Measurements from ENCODE around the gene NECAP2.
"Not testable (repeated sequence)": the region's sequence is repeated elsewhere in the genome, so short reads cannot be mapped to it uniquely, and the experiment has no call there.

Gene NECAP2

GRCh38 chr1:16462773-16463330, 22.3 kb downstream of the NECAP2 start:
- no peak for DNase-seq

DNA sequence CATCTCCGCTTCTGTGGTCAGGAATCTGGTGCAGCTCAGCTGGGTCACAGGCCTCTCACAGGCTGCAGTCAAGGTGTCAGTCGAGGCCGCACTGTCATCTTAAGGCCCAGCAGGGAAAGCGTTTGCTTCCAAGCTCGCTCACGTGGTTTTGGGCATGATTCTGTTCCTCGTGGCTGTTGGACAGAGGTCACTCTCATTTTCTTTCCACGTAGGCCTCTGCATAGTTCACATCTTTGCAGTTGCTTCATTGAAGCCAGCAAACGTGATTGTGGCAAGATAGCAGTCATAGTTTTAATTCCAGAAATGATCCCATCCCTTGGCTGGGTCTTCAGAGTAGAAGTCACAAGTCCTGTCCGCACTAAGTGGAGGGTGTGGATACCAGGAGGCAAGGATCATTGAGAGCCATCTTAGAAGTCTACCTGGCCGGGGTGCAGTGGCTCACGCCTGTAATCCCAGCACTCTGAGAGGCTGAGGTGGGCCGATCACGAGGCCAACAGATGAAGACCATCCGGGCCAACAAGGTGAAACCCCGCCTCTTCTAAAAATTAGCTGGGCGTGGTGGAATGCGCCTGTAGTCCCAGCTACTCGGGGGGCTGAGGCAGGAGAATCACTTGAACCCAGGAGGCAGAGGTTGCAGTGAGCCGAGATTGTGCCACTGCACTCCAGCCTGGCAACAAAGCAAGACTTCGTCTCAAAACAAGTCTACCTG, 24.5 kb downstream of the NECAP2 start:
- no peak for DNase-seq

GRCh38 chr1:16468558-16468957, 28.0 kb downstream of the NECAP2 start:
- no peak for DNase-seq

GRCh38 chr1:16474166-16474800, 33.8 kb downstream of the NECAP2 start:
- no peak for DNase-seq

GRCh38 chr1:16474891-16475290, 34.4 kb downstream of the NECAP2 start:
- DNase-seq: not testable (repeated sequence)

GRCh38 chr1:16475771-16476770, 35.5 kb downstream of the NECAP2 start:
- DNase-seq: not testable (repeated sequence)

DNA sequence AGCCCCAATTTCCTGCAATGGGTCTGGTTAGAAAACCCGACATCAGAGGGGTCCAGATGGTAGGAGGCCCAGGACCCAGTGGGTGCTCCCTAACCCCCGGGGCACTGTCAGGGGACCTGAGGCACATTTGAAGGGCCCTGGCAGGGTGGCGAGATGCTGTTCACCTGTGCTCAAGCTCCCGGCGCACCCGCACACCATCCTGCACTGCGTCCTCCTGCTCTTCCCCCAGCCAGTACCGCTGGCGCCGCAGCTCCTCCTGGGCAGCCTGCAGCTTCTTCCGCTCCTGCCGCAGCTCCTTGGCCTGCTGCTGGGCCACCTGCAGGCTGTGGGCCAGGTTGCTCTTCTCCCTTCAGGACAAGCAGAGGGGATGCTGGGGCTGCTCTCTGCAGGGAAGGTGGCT, 37.6 kb downstream of the NECAP2 start:
- DNase-seq: no peak

DNA sequence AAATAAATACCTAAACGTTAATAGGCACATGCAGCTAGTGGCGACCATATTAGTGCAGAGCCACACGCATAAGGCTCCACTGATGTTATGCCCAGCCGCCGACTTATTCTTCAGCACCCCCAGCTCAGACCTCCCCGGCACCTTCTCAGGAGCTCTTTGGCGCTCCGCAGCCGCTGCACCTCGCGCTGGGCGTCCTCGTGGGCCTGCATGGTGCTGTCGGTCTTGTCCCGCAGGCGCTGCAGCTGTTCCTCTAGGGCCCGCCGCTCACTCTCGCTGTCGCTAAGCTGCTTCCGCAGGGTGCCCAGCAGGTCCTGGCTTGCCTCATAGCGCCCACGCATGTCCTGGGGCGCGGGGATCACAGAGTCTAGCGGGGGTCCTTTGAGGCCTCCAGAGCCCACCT, 42.6 kb downstream of the NECAP2 start:
- not testable (repeated sequence) for DNase-seq

DNA sequence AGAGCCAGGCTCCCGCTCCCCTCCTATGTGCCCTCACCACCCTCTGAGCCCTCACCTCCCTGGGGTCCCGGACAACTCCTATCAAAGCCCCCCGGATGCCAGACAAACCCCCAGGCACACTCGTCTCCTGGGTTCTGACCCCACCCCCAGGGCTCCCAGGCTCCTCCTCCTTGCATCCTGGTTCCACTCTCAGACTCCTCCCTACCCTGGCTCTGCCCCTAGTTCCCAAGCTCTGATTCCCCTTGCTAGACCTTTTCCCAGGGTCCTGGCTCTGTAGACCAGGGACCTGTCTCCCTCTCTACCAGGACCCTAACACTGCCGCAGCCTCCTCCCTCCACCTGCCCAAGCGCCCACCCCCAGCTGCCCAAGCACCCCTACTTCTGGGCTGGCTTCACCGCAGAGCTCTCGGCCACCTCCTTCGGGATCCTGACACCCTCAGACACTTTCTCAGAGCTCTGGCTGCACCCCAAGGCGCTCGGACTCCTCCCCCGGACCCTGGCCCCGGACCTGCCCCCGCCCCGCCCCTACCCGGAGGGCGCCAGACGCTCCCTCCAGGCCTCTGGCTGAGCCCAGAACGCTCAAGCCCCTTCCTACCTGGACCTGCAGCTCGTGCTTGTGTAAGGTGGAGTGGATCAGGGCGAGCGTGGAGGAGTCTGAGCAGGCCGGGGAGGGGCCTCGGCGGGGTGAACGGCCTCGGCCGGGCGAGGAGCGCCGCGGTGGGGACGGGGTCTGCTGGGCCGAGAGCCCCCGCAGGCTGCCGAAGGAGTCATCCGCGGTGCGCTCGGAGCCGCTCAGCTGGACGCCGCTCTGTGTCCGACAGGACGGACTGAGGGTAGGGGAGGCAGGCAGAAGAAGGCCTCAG, 43.3 kb downstream of the NECAP2 start:
- not testable (repeated sequence) for DNase-seq

- no peak for DNase-seq
Measured at GRCh38 chr1:16484501-16484835, 43.9 kb downstream of the NECAP2 start.

DNA sequence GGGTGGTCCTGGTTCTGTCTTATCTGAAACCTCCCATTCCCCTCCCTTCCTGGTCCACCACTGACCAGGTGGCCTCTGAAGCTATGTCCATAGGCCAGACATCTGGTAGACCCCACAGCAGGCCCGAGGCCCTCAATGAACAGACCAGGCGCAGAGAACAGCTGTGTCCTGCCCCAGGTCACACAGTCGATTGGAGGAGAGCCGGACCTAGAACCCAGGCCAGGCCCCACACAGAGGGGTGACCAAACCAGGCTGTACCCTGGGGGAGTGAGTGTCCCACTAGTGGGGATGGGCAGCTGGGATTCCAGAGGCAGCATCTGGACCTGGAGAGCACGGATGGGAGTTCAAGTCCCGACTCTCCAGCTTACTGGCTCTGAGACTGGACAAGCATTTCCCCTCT, 44.4 kb downstream of the NECAP2 start:
- no peak for DNase-seq

DNA sequence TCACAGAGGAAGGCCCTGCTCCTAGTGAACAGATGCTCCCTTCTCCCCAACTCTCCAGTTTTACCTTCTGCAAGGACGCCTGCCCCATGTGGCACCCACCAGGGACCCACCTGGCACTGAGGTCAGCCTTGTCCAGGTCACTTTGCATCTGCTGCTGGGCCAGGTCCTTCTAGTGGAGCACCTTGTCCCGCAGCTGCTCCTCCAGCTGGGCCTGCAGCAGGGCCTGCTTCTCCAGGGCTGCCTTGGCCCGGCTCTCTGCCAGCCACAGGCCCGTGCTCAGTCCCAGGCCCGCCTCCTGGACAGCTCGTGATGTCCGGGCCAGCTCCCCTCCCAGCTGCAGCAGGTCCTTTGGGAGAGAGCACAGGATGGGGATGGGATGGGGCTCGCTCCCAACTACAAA, 45.8 kb downstream of the NECAP2 start:
- DNase-seq: not testable (repeated sequence)

DNA sequence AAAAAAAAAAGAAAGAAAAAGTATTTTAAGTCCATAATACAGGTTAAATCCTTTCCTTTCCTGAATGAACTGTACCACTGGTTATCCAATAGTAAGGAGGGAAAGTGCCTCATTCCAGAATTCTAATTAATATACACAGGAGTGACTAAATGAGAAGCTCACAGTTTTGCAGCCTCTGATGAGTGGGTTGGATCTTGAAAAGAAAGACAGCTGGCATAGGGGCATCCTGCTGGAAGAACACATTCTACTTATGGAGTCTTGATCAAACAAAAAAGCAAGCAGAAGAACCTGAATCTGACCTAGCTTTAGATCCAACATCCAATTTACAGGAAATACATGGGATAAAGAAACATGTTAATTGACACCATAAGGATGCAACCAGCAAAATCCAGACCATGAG, 46.5 kb downstream of the NECAP2 start:
- not testable (repeated sequence) for DNase-seq

DNA sequence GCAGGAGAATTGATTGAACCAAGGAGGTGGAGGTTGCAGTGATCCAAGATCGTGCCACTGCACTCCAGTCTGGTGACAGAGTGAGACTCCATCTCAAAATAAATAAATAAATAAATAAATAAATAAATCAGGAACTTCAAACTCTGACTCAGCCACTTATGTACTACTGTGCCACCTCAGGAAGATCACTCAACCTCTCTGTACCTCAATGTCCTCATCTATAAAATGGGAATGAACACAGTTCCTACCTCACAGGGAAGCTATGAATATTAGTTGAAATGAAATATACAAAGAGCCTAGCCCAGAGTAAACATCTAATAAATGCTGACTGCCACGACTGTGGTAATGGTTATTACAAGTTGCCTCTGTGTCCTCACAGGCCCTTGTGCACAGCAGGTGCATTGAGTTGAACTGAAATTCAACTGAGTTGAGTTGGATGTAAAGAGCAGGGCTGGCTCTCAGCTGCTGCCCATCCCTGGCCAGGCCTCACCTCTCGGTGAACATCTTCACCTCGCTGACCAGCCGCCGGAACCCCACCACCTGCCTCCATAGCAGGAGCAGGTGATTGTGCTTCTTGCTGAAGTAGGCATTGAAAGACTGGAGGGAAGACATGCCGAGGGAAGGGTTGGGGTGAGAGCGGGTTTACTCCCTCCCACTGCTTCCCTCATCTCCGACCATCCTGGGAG, 48.8 kb downstream of the NECAP2 start:
- DNase-seq: not testable (repeated sequence)

GRCh38 chr1:16491056-16491675, 50.6 kb downstream of the NECAP2 start:
- DNase-seq: no peak

- DNase-seq: not testable (repeated sequence)
Measured at GRCh38 chr1:16492937-16493336, 52.4 kb downstream of the NECAP2 start.

GRCh38 chr1:16493731-16494130, 53.2 kb downstream of the NECAP2 start:
- not testable (repeated sequence) for DNase-seq

- DNase-seq: not testable (repeated sequence)
Measured at GRCh38 chr1:16497474-16497904, 57.0 kb downstream of the NECAP2 start.

DNA sequence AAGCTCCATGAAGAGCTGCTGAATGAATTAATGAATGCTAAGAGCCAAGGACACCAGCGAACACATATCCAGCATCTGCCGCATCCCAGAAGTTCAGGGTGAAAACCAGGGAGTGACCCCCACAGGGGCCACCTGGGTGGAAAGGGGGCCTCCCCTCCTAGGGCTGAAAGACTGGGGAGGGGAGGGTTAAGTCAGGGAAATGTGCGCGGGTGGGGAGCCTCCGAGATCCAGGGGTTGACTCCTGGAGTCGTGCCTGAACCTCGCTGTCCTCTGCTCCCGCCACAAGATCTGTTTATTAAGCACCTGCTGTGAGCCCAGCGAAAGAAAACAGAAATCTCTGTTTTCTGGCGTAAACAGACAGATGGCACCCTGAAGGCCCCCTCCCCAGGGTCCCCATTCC, 57.5 kb downstream of the NECAP2 start:
- DNase-seq: not testable (repeated sequence)

GRCh38 chr1:16498573-16499413, 58.3 kb downstream of the NECAP2 start:
- DNase-seq: peak; percentile 74
